Rectal smooth muscle tissue (tissue), 1 donor: ENCODE data around the gene DKC1.

Experiments
- H3K27ac ChIP-seq: one replicate; pipeline ENCODE4 v1.7.0; 2013; ENCODE audit warnings: low read depth, low read length, inconsistent platforms
- H3K27me3 ChIP-seq: one replicate; pipeline ENCODE4 v1.7.0; 2013; ENCODE audit warnings: low read length; ENCODE audit not compliant: control insufficient read depth, insufficient read depth
- H3K36me3 ChIP-seq: one replicate; pipeline ENCODE4 v1.7.0; 2013; ENCODE audit warnings: low read length; ENCODE audit not compliant: control insufficient read depth, insufficient read depth
- H3K4me1 ChIP-seq: one replicate; pipeline ENCODE4 v1.7.0; 2013; ENCODE audit warnings: low read length; ENCODE audit not compliant: control insufficient read depth, insufficient read depth
- H3K4me3 ChIP-seq: one replicate; pipeline ENCODE4 v1.7.0; 2013; ENCODE audit warnings: low read length
- H3K9ac ChIP-seq: one replicate; pipeline ENCODE4 v1.7.0; 2013; ENCODE audit warnings: low read length

DKC1 gene

DNA sequence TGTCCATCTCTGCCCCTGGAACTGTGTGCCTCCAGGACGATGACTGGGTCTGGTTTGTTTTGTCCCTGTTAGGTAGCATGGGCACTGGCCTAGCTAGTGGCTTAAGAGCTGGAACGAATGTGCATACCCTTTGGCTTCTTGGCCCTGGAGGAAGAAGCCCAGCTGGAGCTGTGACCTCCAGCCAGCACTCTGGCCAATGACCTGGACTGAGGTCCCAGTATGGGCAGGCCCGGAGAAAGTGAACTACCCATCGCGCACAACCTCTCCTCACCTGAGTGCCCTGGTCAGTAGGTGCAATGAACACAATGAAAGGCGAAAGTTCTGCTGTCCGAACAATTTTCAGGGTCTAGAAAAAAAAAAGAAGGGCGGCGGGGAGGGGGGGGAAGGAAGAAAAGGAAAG lies 18.3 kb downstream of the DKC1 start:
- Histone ChIP-seq H3K36me3 (peaks cover 5% of the 10 kb centered on the region), H3K27me3 (no peaks in the 10 kb centered on the region), H3K27ac (no peak overlapping the region), H3K9ac (no peak overlapping the region), H3K4me3 (no peak overlapping the region), H3K4me1 (no peaks in the 10 kb centered on the region)

DNA sequence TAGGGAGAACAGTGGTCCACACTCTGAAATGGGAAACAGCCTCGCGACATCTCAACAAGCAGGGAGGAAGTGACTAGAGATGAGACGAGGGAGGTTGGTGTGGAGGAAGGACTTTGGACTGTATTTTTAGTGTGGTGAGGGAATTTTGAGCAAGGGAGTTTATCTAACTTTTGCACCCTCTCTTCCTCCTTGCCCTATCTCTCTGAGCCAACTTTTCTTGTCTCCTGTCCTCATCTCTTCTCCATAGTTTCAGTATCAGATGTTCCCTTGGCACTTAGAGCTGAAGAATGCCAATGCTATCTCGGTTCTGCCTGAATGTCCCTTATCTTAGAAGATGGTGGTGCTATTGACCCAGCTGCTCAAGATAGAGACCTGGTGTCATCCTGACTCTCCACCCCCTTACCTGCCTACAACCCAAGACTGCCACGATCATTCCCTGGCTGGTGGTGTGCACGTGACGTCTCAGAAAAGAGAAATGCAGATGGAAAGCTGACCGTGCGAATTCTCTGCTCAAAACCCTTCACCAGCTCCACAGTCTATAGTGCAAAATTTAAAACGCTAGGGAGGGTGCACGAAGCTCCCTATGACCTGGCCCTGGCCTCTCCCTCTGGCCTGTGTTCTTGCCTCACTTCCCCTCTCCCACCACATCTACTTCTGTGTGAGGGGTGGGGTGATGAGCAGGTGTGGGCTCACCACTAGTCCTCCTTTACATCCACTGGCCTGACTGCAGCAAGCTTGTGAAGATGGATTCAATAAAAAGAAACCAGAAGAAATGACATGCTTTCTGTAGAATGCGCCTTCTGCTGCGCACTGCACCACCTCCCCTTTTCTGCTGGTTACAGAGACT lies 21.7 kb downstream of the DKC1 start:
- Histone ChIP-seq H3K27ac (no peak overlapping the region), H3K36me3 (no peaks in the 10 kb centered on the region), H3K9ac (no peak overlapping the region), H3K4me1 (no peaks in the 10 kb centered on the region), H3K4me3 (no peak overlapping the region), H3K27me3 (no peaks in the 10 kb centered on the region)

DNA sequence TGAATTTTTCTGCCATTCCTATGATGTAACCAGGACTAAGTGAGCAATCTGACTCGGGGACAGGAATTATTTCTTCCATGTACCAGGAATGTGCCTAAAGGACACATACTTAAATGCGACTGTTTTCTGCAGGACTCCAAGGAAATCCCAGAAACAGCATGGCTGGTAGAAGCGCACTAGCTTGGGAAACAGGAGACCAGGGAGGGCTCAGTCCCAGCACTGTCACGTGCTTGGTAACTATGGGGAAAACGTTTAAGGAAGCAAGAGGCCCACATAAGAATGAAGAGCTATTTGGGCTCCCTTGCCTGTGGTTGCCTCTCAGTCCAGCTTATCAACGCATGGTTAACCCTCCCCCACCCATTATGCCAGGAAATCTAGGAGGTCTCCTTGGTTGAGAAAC lies 23.1 kb downstream of the DKC1 start:
- H3K36me3 ChIP-seq, result no peaks in the 10 kb centered on the region
- H3K4me3 ChIP-seq, result no peak overlapping the region
- H3K9ac ChIP-seq, result no peak overlapping the region
- H3K4me1 ChIP-seq, result no peaks in the 10 kb centered on the region
- no peak overlapping the region for H3K27ac ChIP-seq
- no peaks in the 10 kb centered on the region for H3K27me3 ChIP-seq

DNA sequence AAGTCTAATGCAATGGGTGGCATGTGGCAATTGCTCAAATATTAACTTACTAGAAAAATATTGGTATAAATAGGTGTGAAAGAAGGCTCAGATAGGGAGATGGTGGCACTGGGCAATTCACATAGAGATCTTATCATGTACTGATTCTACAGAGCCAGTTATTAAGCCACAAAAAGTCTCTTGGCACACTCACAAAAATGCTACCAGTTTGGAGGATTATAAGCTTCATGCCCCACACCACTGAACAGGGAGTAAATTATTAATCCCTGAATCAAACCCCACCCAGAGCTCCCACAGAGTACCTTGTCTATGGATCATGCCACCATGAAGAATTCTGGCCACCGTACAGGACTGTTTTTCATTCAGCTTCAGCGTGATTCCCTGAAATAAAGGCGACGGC lies 28.8 kb downstream of the DKC1 start:
- Histone ChIP-seq H3K4me1 (no peaks in the 10 kb centered on the region), H3K4me3 (no peak overlapping the region), H3K27me3 (no peaks in the 10 kb centered on the region), H3K9ac (no peak overlapping the region), H3K36me3 (no peaks in the 10 kb centered on the region), H3K27ac (no peak overlapping the region)

DNA sequence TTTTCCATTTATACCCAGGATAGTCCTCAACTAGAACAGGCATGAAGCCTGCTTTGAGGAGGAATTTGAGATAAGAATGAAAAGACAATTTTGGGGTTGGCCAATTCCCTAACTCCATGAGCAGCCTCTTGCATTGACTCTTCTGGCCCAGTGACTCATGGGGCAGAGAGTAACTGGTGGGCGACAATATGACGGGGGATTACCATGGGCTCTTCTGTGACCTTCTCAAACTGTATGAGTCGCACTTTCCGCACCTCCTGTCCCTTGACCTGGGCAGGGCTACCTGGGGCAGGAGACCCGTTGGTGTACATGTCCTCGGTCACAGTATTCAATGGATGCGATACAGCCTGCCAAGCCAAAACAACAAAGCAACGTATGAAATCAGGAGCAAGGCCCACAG lies 29.3 kb downstream of the DKC1 start:
- H3K27ac ChIP-seq, result no peak overlapping the region
- H3K4me3 ChIP-seq, result no peak overlapping the region
- no peaks in the 10 kb centered on the region for H3K27me3 ChIP-seq
- H3K9ac ChIP-seq, result no peak overlapping the region
- no peaks in the 10 kb centered on the region for H3K36me3 ChIP-seq
- no peaks in the 10 kb centered on the region for H3K4me1 ChIP-seq

DNA sequence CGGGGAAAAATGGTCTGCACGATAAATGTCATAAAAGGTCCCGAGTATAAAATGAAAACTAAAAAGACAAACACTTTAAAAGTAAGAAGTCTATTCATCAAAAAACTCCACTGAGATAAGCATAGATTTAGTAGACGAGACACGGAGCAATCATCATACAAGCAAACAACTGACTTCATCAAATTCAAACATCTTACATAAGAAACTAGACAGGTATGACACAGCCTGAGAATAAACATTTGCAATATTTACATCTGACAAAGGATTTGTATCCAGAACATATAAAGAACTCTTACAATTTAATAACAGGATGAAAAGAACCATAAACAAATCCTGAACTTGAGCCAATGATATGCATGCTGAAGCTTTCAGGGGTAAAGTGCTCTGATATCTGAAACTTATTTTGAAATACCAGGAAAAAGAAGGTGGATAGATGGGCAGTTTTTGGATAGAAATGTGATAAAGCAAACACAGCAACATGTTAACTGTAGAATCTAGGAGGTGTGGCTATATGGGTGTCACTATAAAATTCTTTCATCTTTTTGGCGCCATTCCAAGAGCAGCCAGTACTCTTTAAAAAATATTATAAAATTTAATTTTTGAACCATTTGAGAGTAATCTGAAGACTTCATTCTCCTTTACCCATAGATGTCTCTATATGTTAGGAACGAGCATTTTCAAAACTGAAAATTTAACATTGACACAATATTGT lies 30.6 kb downstream of the DKC1 start:
- no peaks in the 10 kb centered on the region for H3K36me3 ChIP-seq
- H3K4me1 ChIP-seq, result no peaks in the 10 kb centered on the region
- H3K4me3 ChIP-seq, result no peak overlapping the region
- H3K9ac ChIP-seq, result no peak overlapping the region
- H3K27me3 ChIP-seq, result no peaks in the 10 kb centered on the region
- no peak overlapping the region for H3K27ac ChIP-seq

DNA sequence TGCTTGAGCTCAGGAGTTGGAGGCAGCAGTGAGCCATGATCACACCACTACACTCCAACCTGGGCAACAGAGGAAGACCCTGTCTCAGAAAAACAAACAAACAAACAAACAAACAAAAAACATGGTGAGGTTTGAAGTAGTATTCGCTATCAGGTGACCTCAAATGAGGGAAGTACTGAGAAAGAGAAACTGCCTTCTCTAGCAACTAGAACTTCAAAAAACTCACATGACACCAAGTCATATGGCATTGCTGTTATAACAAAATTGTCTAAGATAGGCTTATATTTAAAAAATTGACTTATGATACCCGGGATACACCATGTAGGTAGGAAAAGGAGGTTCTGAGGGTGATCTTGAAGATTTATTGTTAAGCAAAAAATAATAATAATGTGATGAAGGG lies 32.4 kb downstream of the DKC1 start:
- Histone ChIP-seq H3K4me3 (no peak overlapping the region), H3K36me3 (no peaks in the 10 kb centered on the region), H3K4me1 (no peaks in the 10 kb centered on the region), H3K27me3 (no peaks in the 10 kb centered on the region), H3K27ac (no peak overlapping the region), H3K9ac (no peak overlapping the region)

DNA sequence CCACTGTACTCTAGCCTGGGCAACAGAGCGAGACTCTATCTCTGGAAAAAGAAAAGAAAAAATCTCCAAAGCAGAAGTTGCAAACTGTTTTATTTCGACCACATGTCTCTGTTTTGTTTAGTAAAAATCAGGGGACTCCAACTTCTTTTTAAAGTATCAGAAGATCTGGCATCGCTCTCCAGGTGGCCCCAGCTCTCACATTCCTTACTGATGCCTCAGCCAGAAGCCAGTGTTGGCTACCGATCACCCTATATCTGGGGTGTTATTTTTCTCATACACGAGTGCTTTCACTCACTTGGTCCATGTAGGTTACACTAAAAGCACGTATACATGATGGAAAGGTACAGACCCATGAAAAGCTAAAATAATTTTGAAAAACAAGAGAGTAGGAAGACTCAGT lies 34.3 kb downstream of the DKC1 start:
- Histone ChIP-seq H3K9ac (no peak overlapping the region), H3K36me3 (no peaks in the 10 kb centered on the region), H3K27me3 (no peaks in the 10 kb centered on the region), H3K4me3 (no peak overlapping the region), H3K27ac (no peak overlapping the region), H3K4me1 (no peaks in the 10 kb centered on the region)

DNA sequence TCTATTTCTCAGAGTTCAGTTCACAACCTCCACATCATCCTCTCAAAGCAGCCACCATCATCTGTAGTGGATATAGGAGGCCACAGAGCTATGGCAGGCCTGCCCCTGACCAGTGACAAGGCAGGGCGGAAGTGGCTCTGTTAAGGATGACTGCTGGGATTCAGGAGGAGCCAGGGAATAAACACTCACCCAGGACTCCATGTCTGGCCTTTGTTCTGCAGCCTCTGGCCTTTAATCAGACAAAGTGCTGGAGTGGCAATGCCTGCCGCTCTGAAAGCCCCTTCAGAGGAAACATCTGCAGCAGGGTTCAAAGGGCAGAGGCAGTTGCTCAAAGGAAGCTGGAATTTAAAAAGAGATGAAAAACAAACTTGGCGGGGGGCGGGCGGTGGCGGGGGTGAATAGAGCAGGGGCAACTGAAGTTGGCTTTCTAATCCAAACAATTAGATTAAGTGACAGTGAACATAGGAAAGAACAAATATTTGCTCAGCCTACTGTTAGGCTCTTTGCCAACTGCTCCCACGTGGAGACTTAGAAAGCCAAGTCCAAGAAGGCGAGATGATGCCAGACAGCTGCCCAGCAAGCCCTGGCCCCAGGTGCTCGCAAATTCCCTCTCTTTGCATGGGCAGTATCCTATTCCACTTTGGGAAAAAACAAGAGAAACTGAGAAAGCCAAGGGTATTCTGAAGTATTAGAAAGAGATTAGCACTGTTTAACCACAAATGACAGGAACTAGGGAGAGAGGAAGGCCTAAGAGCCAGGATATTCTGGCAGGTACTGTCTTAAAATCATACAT lies 37.1 kb downstream of the DKC1 start:
- Histone ChIP-seq H3K4me3 (no peak overlapping the region), H3K9ac (no peak overlapping the region), H3K27ac (peak overlapping the region; percentile 33), H3K27me3 (no peaks in the 10 kb centered on the region), H3K4me1 (no peaks in the 10 kb centered on the region), H3K36me3 (no peaks in the 10 kb centered on the region)

DNA sequence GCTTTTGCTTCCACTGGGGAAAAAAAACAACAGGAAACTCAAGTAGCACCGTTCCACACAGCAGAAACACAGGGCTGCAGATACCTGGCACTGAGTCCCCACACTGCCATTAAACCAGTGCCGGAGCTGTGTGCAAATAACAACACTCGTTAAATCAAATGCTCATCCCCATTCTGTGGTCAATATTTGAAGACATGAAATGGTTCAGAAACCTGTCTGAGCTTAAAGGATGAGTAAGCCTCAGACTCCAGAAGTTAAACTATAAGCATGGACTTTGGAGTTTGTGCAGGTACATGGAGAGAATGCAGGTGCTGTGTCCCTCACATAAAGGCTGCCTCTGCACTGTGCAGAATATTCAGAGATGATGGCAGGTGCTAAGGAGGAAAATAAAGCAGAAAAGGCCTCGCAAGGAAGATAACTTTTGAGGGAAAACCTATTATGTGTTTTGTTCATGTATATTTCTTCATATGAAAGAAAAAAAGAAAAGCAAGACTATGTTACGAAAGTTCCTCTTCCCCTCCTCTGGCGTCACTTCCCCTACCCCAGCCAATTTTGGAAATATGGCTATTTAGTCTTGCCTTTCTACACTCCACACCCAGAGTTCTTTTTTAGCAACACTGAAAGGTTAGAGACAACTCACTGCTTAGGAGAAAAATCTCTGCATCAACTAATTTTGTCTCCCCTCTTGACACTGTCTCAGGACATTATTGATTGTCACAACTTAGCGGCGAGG lies 38.0 kb downstream of the DKC1 start:
- no peak overlapping the region for H3K4me3 ChIP-seq
- H3K27ac ChIP-seq, result no peak overlapping the region
- no peak overlapping the region for H3K9ac ChIP-seq
- H3K36me3 ChIP-seq, result no peaks in the 10 kb centered on the region
- no peaks in the 10 kb centered on the region for H3K4me1 ChIP-seq
- H3K27me3 ChIP-seq, result no peaks in the 10 kb centered on the region

DNA sequence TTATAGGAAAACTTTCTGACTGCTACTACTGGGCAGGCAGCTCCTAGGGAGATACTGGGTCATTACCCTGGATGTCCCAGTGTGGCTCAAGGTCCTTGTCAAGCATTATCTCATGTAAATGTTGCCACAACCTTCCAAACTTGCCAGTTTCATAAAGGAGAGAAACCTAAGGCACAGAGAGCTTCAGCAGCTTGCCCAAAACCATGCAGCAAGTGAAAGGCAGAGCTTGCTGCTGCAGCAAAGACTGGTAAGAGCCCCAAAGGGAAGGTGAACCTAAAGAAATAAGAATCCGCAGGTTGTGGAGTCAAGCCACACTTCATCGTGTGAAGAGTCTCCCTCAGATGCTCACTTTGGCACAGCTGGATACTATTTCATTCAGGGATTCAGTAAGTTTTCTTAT lies 40.3 kb downstream of the DKC1 start:
- Histone ChIP-seq H3K4me1 (no peaks in the 10 kb centered on the region), H3K9ac (no peak overlapping the region), H3K36me3 (no peaks in the 10 kb centered on the region), H3K27me3 (no peaks in the 10 kb centered on the region), H3K4me3 (no peak overlapping the region), H3K27ac (no peak overlapping the region)
